SU-DHL-6 (cell line): ENCODE data around the gene TP73.

Experiments
- EZH2phosphoT487 ChIP-seq: fragments of 200-600 bp; sonication (generic), shearing (Covaris generic); conservative IDR thresholded peaks from 2 replicates; pipeline ENCODE4 v1.6.1; 2018; ENCODE audit warnings: mild to moderate bottlenecking, antibody characterized with exemption, low read length, moderate library complexity, mixed read lengths
- TF ChIP-seq, protein P1 (sequence below): fragments of 200-600 bp; sonication (generic); IDR thresholded peaks from one replicate; pipeline ENCODE4 v1.5.1; 2017; ENCODE audit warnings: antibody characterized with exemption, mild to moderate bottlenecking, low read length, moderate library complexity; ENCODE audit not compliant: insufficient read depth, poor library complexity, severe bottlenecking

DNA sequence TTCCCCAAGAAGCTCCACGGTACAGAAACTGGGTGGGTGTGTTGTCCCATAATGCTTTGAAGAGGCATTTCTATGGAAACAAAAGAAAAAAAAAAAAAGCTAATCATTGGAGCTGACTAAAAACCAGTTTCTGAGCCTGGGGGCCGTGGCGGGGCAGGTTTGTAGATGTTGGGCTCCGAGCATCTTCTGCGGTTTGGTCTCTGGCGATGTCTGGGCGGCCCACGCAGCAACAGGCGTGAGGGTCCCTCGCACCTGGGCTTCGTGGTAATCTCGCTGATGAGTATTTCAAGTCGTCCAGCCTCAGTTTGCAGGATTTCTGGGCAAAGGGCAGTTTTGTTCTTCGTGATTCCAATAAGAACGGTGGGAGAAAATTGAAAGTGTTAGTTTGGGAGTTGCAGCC lies 6.8 kb downstream of the TP73 start:
- TF ChIP-seq EZH2phosphoT487 = no peak
- TF ChIP-seq, protein P1, sequence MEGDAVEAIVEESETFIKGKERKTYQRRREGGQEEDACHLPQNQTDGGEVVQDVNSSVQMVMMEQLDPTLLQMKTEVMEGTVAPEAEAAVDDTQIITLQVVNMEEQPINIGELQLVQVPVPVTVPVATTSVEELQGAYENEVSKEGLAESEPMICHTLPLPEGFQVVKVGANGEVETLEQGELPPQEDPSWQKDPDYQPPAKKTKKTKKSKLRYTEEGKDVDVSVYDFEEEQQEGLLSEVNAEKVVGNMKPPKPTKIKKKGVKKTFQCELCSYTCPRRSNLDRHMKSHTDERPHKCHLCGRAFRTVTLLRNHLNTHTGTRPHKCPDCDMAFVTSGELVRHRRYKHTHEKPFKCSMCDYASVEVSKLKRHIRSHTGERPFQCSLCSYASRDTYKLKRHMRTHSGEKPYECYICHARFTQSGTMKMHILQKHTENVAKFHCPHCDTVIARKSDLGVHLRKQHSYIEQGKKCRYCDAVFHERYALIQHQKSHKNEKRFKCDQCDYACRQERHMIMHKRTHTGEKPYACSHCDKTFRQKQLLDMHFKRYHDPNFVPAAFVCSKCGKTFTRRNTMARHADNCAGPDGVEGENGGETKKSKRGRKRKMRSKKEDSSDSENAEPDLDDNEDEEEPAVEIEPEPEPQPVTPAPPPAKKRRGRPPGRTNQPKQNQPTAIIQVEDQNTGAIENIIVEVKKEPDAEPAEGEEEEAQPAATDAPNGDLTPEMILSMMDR = no peak
